ENCODE data around the gene TKT. TPM values are rescaled to one million over a fixed set of nuclear protein-coding genes. Genes with fewer than 3 reads are reported as not detected.
A peak's percentile ranks its signal among the peaks of the same experiment; 100 is the strongest.

Gene TKT
- total RNA-seq, 4 donors from 2014 or later: 97.3 to 338 (median 167) TPM

DNA sequence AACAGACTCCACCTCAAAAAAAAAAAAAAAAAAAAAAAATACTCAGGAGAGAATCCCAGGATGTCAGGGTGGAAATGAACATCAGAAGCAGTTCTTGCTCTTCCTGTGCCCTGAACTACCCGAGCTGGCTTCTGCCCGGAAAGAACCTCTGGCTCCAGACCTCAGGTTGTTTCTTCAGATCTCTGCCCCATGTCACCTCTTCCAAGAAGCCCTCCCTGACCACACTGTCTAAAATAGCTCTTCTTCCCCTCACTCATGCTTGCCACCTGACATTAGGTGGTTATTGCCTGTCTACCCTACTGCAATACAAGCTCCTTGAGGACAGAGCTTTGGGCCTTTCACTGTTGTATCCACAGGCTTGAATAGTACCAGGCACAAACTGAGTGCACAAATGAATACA lies 8.2 kb downstream of the TKT start:
- 74 to 93% methylated on average over 2 of the region's 2 CpGs for WGBS, 2 donors (ENCODE audit: low coverage in 1 of 2)
- peaks cover 11 to 67% (median 52%) of the 10 kb centered on the region in 4 donors for H3K4me1 ChIP-seq
- in situ Hi-C loops (cut with MboI; ENCODE audit: low pct_ligation_motif_present in 1 of 4, low pct_unique_long_range_greater_than_20kb in 1 of 4, low sequenced_read_pairs in 3 of 4): no loop called here

DNA sequence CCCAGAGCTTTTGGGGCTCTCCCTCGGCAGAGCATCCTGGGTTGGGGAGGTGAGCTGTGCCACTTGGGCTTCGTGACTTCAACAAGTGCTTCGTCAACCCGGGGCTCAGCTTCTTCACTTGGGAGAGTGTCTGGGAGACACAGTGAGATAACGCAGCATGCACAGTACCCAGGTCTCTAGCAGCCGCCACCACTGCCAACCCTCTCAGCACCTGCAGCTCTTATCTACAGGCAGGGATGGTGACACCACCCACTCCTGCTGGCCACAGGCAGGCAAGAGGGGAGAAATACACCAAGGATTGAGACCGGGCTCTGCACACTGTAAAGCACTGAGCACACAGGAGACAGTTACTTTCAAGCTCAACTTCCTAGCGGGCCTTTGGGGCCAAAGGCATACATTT lies 11.6 kb downstream of the TKT start:
- H3K4me1 ChIP-seq: peaks cover 5 to 40% (median 30%) of the 10 kb centered on the region in 4 donors
- WGBS, 2 donors (ENCODE audit: low coverage in 1 of 2): 94% methylated on average over 8 of the region's 8 CpGs; no CpG with 5 or more reads in 1 of the 2 donors
- peaks cover 0 to 17% (median 8%) of the 10 kb centered on the region in 4 donors for H3K36me3 ChIP-seq
- no peaks in the 10 kb centered on the region for H3K27me3 ChIP-seq
- H3K4me3 ChIP-seq: no peak overlapping the region
- in situ Hi-C loops (cut with MboI; ENCODE audit: low pct_ligation_motif_present in 1 of 4, low pct_unique_long_range_greater_than_20kb in 1 of 4, low sequenced_read_pairs in 3 of 4) (no loop called here), intact Hi-C loops (cut with DNase I; ENCODE audit: low total_unique reads) (no loop called here)
- TF ChIP-seq POLR2AphosphoS5 (IDR thresholded peaks at IDR 0.05) (no peak), EP300 (IDR thresholded peaks at IDR 0.05; ENCODE audit: low read depth) (no peak), POLR2A (IDR thresholded peaks at IDR 0.05) (no peak)
- TF ChIP-seq, protein P1, sequence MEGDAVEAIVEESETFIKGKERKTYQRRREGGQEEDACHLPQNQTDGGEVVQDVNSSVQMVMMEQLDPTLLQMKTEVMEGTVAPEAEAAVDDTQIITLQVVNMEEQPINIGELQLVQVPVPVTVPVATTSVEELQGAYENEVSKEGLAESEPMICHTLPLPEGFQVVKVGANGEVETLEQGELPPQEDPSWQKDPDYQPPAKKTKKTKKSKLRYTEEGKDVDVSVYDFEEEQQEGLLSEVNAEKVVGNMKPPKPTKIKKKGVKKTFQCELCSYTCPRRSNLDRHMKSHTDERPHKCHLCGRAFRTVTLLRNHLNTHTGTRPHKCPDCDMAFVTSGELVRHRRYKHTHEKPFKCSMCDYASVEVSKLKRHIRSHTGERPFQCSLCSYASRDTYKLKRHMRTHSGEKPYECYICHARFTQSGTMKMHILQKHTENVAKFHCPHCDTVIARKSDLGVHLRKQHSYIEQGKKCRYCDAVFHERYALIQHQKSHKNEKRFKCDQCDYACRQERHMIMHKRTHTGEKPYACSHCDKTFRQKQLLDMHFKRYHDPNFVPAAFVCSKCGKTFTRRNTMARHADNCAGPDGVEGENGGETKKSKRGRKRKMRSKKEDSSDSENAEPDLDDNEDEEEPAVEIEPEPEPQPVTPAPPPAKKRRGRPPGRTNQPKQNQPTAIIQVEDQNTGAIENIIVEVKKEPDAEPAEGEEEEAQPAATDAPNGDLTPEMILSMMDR (IDR thresholded peaks at IDR 0.05): no peak
- H3K27ac ChIP-seq: no peak overlapping the region
- H3K9me3 ChIP-seq: no peaks in the 10 kb centered on the region
- DNase-seq: no peak

More for the DNA sequence above, 8.2 kb downstream of the TKT start:
- no peak overlapping the region for H3K4me3 ChIP-seq
- no peaks in the 10 kb centered on the region for H3K36me3 ChIP-seq
- intact Hi-C loops (cut with DNase I; ENCODE audit: low total_unique reads): no loop called here
- H3K27me3 ChIP-seq: no peaks in the 10 kb centered on the region
- TF ChIP-seq EP300 (IDR thresholded peaks at IDR 0.05; ENCODE audit: low read depth) (no peak), POLR2A (IDR thresholded peaks at IDR 0.05) (no peak), POLR2AphosphoS5 (IDR thresholded peaks at IDR 0.05) (no peak)
- TF ChIP-seq, protein P1 (IDR thresholded peaks at IDR 0.05): no peak
- H3K9me3 ChIP-seq: no peaks in the 10 kb centered on the region
- H3K27ac ChIP-seq: no peak overlapping the region
- no peak for DNase-seq

DNA sequence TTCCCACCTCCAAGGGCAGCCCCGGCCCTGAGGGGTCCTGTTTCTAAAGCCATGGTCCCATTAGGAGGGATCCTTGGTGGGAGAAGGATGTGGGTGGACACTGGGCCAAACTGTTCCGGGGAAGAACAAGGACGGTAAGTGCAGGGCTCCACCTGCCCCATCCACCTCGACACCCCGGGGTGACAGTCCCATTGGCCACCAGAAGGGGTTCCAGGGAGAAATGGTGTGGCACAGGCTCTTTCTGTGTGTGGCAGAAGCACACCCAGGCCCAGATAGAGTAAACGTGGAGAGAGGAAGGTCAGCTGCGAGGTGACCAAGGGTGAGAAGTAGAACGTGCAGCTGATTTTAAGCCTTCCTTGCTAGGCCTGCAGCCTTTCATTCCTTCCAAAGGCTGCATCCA lies 12.0 kb downstream of the TKT start:
- no peak for DNase-seq
- Histone ChIP-seq H3K9me3 (no peaks in the 10 kb centered on the region), H3K27ac (peak overlapping the region in 1 of 4 donors; percentile 20), H3K36me3 (peaks cover 0 to 22% (median 9%) of the 10 kb centered on the region in 4 donors), H3K27me3 (no peaks in the 10 kb centered on the region), H3K4me3 (no peak overlapping the region), H3K4me1 (peaks cover 8 to 39% (median 32%) of the 10 kb centered on the region in 4 donors)
- TF ChIP-seq, protein P1 (IDR thresholded peaks at IDR 0.05): no peak
- TF ChIP-seq POLR2A (IDR thresholded peaks at IDR 0.05): no peak
- TF ChIP-seq EP300 (IDR thresholded peaks at IDR 0.05; ENCODE audit: low read depth): no peak
- no peak for TF ChIP-seq POLR2AphosphoS5 (IDR thresholded peaks at IDR 0.05)
- in situ Hi-C loops (cut with MboI; ENCODE audit: low pct_ligation_motif_present in 1 of 4, low pct_unique_long_range_greater_than_20kb in 1 of 4, low sequenced_read_pairs in 3 of 4) (no loop called here), intact Hi-C loops (cut with DNase I; ENCODE audit: low total_unique reads) (no loop called here)
- WGBS, 2 donors (ENCODE audit: low coverage in 1 of 2): 90% methylated on average over 8 of the region's 8 CpGs; no CpG with 5 or more reads in 1 of the 2 donors

DNA sequence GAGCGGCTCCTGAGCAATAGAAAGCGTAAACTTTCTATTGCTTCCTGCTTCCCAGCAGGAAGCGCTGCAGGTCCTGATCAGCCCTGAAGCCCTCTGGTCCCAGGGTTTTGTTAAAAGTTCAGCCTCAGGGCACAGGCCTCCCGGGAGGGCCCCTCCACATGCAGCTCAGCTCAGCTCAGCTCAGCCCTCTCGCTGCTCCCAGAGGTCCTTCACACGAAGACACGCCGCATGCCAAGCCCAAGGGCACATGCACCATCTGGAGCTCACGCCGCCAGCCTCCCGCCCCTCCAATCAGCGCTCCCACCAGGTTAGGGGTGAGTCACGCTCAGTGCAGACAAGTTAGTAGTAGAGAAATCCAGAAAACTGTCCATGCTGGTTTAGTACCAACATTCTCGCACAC lies 12.7 kb downstream of the TKT start:
- intact Hi-C loops (cut with DNase I; ENCODE audit: low total_unique reads) (no loop called here), in situ Hi-C loops (cut with MboI; ENCODE audit: low pct_ligation_motif_present in 1 of 4, low pct_unique_long_range_greater_than_20kb in 1 of 4, low sequenced_read_pairs in 3 of 4) (no loop called here)
- Histone ChIP-seq H3K4me1 (peaks cover 14 to 39% (median 33%) of the 10 kb centered on the region in 4 donors), H3K27ac (peak overlapping the region; percentile 6 to 40 (median 14)), H3K27me3 (no peaks in the 10 kb centered on the region), H3K9me3 (no peaks in the 10 kb centered on the region), H3K36me3 (peaks cover 0 to 26% (median 11%) of the 10 kb centered on the region in 4 donors), H3K4me3 (no peak overlapping the region)
- DNase-seq: no peak
- no peak for TF ChIP-seq EP300 (IDR thresholded peaks at IDR 0.05; ENCODE audit: low read depth)
- 37 to 72% methylated on average over 2 to 14 of the region's 14 CpGs for WGBS, 2 donors (ENCODE audit: low coverage in 1 of 2)

DNA sequence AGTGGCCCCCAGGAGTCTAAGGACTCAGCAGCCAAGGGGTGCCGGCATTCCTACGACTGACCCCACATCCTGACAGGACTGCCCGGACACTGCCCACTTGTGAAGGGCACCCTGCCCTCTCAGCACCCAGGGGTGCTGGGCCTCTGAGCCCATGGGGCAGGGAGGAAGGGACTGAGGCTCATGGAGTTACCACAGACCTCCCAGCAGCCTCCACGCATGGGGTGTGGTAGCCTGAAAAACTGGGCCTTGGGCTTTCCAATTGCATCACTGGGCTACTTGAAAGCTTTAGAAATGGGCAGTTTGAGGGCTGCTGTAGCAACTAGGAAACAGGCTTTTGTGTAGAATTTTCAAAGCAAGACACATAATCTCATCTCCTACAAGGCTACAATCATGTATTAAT lies 13.2 kb downstream of the TKT start:
- Histone ChIP-seq H3K27ac (peak overlapping the region in 3 of 4 donors; percentile 7 to 40 (median 20)), H3K36me3 (peaks cover 0 to 26% (median 11%) of the 10 kb centered on the region in 4 donors), H3K9me3 (no peaks in the 10 kb centered on the region), H3K4me1 (peaks cover 16 to 39% (median 34%) of the 10 kb centered on the region in 4 donors), H3K27me3 (no peaks in the 10 kb centered on the region), H3K4me3 (no peak overlapping the region)
- intact Hi-C loops (cut with DNase I; ENCODE audit: low total_unique reads) (no loop called here), in situ Hi-C loops (cut with MboI; ENCODE audit: low pct_ligation_motif_present in 1 of 4, low pct_unique_long_range_greater_than_20kb in 1 of 4, low sequenced_read_pairs in 3 of 4) (no loop called here)
- TF ChIP-seq EP300 (IDR thresholded peaks at IDR 0.05; ENCODE audit: low read depth): no peak
- WGBS, 2 donors (ENCODE audit: low coverage in 1 of 2): 65% methylated on average over 4 of the region's 4 CpGs; no CpG with 5 or more reads in 1 of the 2 donors
- DNase-seq: no peak

Measured in transverse colon (tissue), 4 donors.